Neutrophil (primary cell): Measurements from ENCODE around the gene ZNF664.

Experiments
- H3K27ac ChIP-seq: fragments of 200-600 bp; sonication (generic); 2 replicates; pipeline ENCODE4 v1.5.1; 2016; ENCODE audit warnings: mild to moderate bottlenecking, moderate library complexity
- H3K27me3 ChIP-seq: fragments of 200-600 bp; sonication (generic); 2 replicates; pipeline ENCODE4 v1.6.0; 2016; ENCODE audit warnings: mild to moderate bottlenecking
- H3K36me3 ChIP-seq: fragments of 200-600 bp; sonication (generic); 2 replicates; pipeline ENCODE4 v1.5.1; 2017
- H3K4me1 ChIP-seq, 2 experiments: fragments of 200-600 bp in 1 of 2; sonication (generic) in 1 of 2; 1 replicate in 1 of 2; 2 replicates in 1 of 2; pipeline versions ENCODE4 v1.5.1 to v1.6.1; 2013 to 2016; ENCODE audit warnings: low read depth in 1 of 2, low read length in 1 of 2, mild to moderate bottlenecking in 1 of 2, moderate library complexity in 1 of 2; ENCODE audit not compliant: control insufficient read depth in 1 of 2, insufficient read depth in 1 of 2
- H3K4me3 ChIP-seq, 2 experiments: fragments of 200-600 bp in 1 of 2; sonication (generic) in 1 of 2; 1 replicate in 1 of 2; 2 replicates in 1 of 2; pipeline ENCODE4 v1.5.1; 2013 to 2016; ENCODE audit warnings: low read depth in 1 of 2, low read length in 1 of 2, mild to moderate bottlenecking in 1 of 2, moderate library complexity in 1 of 2
- H3K9me3 ChIP-seq: fragments of 200-600 bp; sonication (generic); 2 replicates; pipeline ENCODE4 v1.5.1; 2016
- TF ChIP-seq, protein P1 (sequence below): fragments of 200-600 bp; sonication (generic); IDR thresholded peaks from 2 replicates; pipeline ENCODE4 v1.5.1; 2016; ENCODE audit warnings: antibody characterized with exemption

Gene ZNF664

DNA sequence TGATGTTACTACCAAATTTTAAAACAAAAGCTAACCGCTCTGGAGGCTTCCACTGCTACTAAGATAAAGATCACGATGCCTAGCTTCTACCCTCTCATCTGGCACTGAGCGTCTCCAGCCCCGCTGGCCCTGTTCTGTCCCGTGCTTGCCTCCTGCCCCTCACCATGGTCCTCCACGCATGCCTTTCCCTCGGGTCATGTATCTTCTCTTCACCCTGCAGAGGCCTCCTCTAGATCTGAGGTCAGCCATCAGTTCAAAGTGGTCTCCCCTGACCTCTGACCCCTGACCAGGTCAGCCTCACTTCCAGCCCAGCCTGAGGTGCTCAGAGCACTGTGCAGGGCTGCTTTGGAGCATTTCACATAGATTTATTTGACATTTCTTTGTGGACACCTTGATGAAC lies 28.3 kb downstream of the ZNF664 start:
- Histone ChIP-seq H3K9me3 (no peaks in the 10 kb centered on the region), H3K36me3 (no peaks in the 10 kb centered on the region), H3K27ac (no peak overlapping the region), H3K4me3 (no peak overlapping the region), H3K4me1 (peaks cover 3 to 4% of the 10 kb centered on the region in 2 experiments), H3K27me3 (no peaks in the 10 kb centered on the region)
- TF ChIP-seq, protein P1, sequence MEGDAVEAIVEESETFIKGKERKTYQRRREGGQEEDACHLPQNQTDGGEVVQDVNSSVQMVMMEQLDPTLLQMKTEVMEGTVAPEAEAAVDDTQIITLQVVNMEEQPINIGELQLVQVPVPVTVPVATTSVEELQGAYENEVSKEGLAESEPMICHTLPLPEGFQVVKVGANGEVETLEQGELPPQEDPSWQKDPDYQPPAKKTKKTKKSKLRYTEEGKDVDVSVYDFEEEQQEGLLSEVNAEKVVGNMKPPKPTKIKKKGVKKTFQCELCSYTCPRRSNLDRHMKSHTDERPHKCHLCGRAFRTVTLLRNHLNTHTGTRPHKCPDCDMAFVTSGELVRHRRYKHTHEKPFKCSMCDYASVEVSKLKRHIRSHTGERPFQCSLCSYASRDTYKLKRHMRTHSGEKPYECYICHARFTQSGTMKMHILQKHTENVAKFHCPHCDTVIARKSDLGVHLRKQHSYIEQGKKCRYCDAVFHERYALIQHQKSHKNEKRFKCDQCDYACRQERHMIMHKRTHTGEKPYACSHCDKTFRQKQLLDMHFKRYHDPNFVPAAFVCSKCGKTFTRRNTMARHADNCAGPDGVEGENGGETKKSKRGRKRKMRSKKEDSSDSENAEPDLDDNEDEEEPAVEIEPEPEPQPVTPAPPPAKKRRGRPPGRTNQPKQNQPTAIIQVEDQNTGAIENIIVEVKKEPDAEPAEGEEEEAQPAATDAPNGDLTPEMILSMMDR = no peak

DNA sequence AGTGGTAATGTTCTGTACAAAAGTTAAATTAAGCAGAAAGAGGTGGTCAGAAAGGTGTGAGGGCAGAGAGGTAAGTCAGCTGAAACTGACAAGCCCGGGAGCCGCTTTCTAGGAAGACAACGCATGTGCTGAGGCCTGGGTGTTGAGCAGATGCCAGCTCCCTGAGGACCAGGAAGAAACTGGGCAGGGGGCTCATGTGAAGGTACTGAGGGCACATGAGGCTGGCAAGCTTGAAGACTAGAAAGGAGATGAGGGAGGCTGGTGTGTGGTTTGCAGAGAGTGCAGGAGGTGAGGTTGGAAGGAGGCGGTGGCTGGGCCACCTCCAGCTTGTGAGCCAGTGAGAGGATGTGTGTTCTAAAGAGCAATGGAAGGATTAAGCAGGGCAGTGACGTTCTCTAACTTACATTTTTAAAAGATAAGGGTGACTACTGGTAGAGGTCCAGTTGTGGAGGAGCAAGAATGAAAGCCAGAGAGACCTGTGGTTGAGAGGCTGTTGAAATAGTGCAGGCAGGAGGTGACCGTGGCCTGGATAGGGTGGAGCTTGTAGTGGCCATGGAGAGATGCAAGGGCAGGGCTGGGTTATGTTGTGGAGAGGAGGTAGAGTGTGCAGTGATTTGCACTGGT lies 29.1 kb downstream of the ZNF664 start:
- Histone ChIP-seq H3K9me3 (no peaks in the 10 kb centered on the region), H3K36me3 (no peaks in the 10 kb centered on the region), H3K27me3 (no peaks in the 10 kb centered on the region), H3K4me3 (no peak overlapping the region), H3K4me1 (peaks cover 3 to 5% of the 10 kb centered on the region in 2 experiments), H3K27ac (no peak overlapping the region)
- TF ChIP-seq, protein P1 = no peak

DNA sequence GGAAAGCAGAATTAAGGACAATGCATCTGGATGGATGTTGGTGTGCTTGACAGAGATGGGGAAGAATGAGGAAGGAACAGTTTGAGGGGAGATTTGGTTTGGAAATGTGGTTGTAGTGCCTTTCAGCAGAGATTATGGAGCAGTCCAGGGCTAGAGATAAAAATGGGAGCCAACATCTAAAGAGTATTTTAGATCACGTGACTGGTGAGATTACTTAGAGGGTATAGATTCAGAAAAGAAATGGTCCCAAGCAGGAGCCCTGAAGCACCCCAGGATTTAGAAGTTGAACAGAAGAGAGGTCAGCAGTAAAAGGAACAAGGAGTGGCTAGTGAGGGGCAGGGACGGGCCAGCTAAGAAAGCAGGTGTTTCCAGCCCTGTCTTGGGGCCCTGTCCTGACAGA lies 29.6 kb downstream of the ZNF664 start:
- no peaks in the 10 kb centered on the region for H3K36me3 ChIP-seq
- TF ChIP-seq, protein P1 = no peak
- peaks cover 4 to 6% of the 10 kb centered on the region in 2 experiments for H3K4me1 ChIP-seq
- H3K4me3 ChIP-seq = no peak overlapping the region
- no peak overlapping the region for H3K27ac ChIP-seq
- no peaks in the 10 kb centered on the region for H3K27me3 ChIP-seq
- no peaks in the 10 kb centered on the region for H3K9me3 ChIP-seq

DNA sequence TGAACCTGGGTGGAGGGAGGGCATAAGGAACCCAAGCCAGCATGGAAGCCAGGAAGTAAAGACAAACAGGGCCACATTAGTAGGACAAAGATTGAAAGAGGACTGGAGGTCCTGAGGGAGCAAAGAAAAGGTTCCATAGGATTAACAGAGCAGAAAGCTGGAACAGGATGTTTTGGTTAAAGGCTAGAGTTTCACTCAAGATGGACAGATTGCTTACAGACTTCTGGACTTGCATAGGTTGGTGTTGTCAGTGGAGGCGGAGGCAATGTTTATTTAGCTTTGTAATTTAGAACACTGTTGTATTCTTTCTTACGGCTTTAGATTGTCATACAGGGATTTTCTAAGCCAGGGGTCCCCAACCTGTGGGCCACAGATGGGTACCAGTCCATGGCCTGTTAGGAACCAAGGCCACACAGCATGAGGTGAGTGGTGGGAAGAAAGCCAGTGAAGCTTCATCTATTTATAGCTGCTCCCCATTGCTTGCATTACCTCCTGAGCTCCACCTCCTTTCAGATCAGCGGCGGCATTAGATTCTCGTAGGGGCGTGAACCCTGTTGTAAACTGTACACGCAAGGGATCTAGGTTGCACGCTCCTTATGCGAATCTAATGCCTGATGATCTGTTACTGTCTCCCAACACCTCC lies 31.3 kb downstream of the ZNF664 start:
- H3K27ac ChIP-seq = no peak overlapping the region
- no peaks in the 10 kb centered on the region for H3K9me3 ChIP-seq
- H3K36me3 ChIP-seq = no peaks in the 10 kb centered on the region
- H3K4me3 ChIP-seq = no peak overlapping the region
- H3K27me3 ChIP-seq = no peaks in the 10 kb centered on the region
- TF ChIP-seq, protein P1 = no peak
- peaks cover 11 to 14% of the 10 kb centered on the region in 2 experiments for H3K4me1 ChIP-seq

DNA sequence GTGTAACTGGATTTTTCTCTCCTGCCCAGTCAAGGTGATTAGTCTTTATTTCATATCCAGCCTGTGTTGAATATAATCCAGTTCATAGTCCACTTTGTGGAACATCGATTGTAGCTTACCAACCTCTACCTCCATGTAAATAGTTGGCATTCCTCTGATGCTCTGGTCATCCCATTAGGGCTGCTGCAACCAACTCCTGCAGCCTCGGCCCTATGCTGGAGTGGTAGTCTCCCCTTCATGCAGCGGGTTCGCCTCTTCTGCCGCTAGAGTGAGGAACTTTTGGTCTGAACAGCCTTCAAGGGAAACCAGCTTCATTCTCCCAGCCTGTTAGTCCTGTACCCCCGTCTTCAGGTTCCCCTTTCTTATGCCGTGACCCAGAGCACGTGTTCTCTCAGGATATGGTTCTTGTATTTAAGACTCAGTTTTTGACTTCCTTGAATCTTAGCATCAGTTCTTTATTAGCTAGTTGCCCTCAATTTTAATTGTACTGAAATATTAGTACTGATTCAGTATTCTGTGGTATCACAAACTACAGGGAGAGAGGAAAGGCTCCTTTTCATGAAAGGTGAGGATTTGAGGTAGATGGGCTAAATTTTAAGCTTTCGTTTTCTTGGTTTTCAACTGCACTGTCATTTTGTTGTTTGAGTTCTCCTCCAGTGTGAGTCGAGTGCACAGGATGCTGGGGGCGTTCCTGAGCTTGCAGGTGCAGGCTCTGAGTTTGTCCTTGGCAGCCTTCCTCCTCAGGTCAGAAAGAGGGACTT lies 33.2 kb downstream of the ZNF664 start:
- H3K36me3 ChIP-seq = no peaks in the 10 kb centered on the region
- TF ChIP-seq, protein P1 = no peak
- H3K4me3 ChIP-seq = no peak overlapping the region
- H3K27me3 ChIP-seq = no peaks in the 10 kb centered on the region
- H3K9me3 ChIP-seq = no peaks in the 10 kb centered on the region
- no peak overlapping the region for H3K27ac ChIP-seq
- peaks cover 11 to 14% of the 10 kb centered on the region in 2 experiments for H3K4me1 ChIP-seq
